DOHH2 (cell line): ENCODE data around the gene SEMA5A.

ENCODE experiments used
- EZH2phosphoT487 ChIP-seq: fragments of 200-600 bp; sonication (generic); IDR thresholded peaks from 2 replicates; pipeline ENCODE4 v1.6.1; 2017; ENCODE audit warnings: borderline replicate concordance, mild to moderate bottlenecking, antibody characterized with exemption, low read length, moderate library complexity, mixed read lengths
- TF ChIP-seq, protein P1 (sequence below): fragments of 200-600 bp; sonication (generic); IDR thresholded peaks from one replicate; pipeline ENCODE4 v1.5.1; 2014; ENCODE audit warnings: antibody characterized with exemption, mild to moderate bottlenecking, low read depth, low read length; ENCODE audit not compliant: poor library complexity, severe bottlenecking

DNA sequence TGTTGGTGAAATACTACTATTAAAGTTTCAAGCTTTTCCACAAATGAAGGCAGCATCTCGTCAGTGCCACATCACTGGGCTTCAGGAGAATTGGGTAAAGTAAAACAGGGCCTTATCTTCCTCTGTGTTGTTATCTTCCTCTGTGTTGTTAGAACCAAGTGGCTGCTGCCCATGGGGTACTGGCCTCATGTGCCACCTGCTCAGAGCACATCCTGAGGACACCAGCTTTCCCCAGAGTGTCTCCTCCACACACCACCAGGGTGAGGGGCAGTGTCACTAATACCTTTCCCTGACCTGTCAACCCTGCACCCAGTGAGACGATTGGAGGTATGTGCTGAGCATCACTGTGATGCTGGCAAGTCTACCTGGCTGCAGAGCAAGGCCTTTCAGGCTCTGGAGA is 499.9 kb downstream of the SEMA5A start:
- TF ChIP-seq, protein P1, sequence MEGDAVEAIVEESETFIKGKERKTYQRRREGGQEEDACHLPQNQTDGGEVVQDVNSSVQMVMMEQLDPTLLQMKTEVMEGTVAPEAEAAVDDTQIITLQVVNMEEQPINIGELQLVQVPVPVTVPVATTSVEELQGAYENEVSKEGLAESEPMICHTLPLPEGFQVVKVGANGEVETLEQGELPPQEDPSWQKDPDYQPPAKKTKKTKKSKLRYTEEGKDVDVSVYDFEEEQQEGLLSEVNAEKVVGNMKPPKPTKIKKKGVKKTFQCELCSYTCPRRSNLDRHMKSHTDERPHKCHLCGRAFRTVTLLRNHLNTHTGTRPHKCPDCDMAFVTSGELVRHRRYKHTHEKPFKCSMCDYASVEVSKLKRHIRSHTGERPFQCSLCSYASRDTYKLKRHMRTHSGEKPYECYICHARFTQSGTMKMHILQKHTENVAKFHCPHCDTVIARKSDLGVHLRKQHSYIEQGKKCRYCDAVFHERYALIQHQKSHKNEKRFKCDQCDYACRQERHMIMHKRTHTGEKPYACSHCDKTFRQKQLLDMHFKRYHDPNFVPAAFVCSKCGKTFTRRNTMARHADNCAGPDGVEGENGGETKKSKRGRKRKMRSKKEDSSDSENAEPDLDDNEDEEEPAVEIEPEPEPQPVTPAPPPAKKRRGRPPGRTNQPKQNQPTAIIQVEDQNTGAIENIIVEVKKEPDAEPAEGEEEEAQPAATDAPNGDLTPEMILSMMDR = no peak
- no peak for TF ChIP-seq EZH2phosphoT487
